ENCODE results near the gene CELF4.

CELF4 gene

GRCh38 chr18:37546272-37546537, 19.4 kb downstream of the CELF4 start:
- no peak for TF ChIP-seq CTCF (IDR thresholded peaks at IDR 0.05; ENCODE audit: extremely low read depth, missing control alignments)
- no peak for DNase-seq (ENCODE audit: low spot score)

- no peak for DNase-seq (ENCODE audit: low spot score)
- no peak for TF ChIP-seq CTCF (IDR thresholded peaks at IDR 0.05; ENCODE audit: extremely low read depth, missing control alignments)
Measured at GRCh38 chr18:37545461-37546271, 19.9 kb downstream of the CELF4 start.

- DNase-seq (ENCODE audit: low spot score): no peak
- TF ChIP-seq CTCF (IDR thresholded peaks at IDR 0.05; ENCODE audit: extremely low read depth, missing control alignments): no peak
Measured at GRCh38 chr18:37544713-37545112, 20.9 kb downstream of the CELF4 start.

GRCh38 chr18:37544217-37544616, 21.4 kb downstream of the CELF4 start:
- TF ChIP-seq CTCF (IDR thresholded peaks at IDR 0.05; ENCODE audit: extremely low read depth, missing control alignments): no peak

GRCh38 chr18:37543321-37543720, 22.3 kb downstream of the CELF4 start:
- DNase-seq (ENCODE audit: low spot score): no peak
- TF ChIP-seq CTCF (IDR thresholded peaks at IDR 0.05; ENCODE audit: extremely low read depth, missing control alignments): no peak

More at GRCh38 chr18:37544217-37544616, 21.4 kb downstream of the CELF4 start:
- DNase-seq (ENCODE audit: low spot score): no peak

- no peak for TF ChIP-seq CTCF (IDR thresholded peaks at IDR 0.05; ENCODE audit: extremely low read depth, missing control alignments)
- no peak for DNase-seq (ENCODE audit: low spot score)
Measured at GRCh38 chr18:37541517-37541916, 24.1 kb downstream of the CELF4 start.

- no peak for DNase-seq (ENCODE audit: low spot score)
Measured at GRCh38 chr18:37540424-37541138, 25.0 kb downstream of the CELF4 start.

More at GRCh38 chr18:37540424-37541138, 25.0 kb downstream of the CELF4 start:
- no peak for TF ChIP-seq CTCF (IDR thresholded peaks at IDR 0.05; ENCODE audit: extremely low read depth, missing control alignments)
